ENCODE data around the gene CNTNAP2. TPM values are rescaled to one million over a fixed set of nuclear protein-coding genes. Genes with fewer than 3 reads are reported as not detected.

CNTNAP2 gene
- total and polyA plus RNA-seq, 2 of the 8 experiments (the other 6 are each of a cell fraction or from before 2014, with no cell fraction given): 27.9 to 71.0 TPM

DNA sequence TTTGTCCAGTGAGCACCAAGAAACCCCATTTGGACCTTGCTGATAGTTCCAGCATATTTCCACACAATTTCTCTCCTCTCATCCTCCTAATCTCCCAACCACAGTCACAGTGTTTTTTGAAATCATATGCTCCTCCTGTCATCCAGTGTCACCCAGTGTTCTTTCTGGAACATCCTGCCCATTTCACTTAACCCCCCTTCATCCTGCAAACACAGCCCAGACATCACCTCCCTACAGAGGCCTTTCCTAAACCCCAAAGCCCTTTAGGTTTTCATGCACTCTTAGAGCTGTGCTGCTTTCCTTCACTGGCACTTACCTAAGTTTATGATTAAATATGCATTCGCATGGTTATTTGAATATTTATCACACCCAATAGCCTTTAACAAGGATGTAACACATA lies 1316.0 kb downstream of the CNTNAP2 start:
- no peak for DNase-seq (ENCODE audit: low read depth in 1 of 2, low spot score in 2 of 2)
- Histone ChIP-seq H4K91ac (replicated peaks; ENCODE audit: insufficient read length, low read length) (no peak overlapping the region), H3K4me1 (replicated peaks in 1 of 4; ENCODE audit: control insufficient read depth in 3 of 4, insufficient read depth in 4 of 4, low read length in 3 of 4) (no peaks in the 10 kb centered on the region), H2BK120ac (replicated peaks; ENCODE audit: low read depth, low read length) (no peak overlapping the region), H3K4me3 (ENCODE audit: extremely low read depth in 1 of 4, insufficient read depth in 2 of 4, low read depth in 3 of 4, low read length in 4 of 4) (no peak overlapping the region), H3K27me3 (replicated peaks in 1 of 4; ENCODE audit: control insufficient read depth in 3 of 4, extremely low read depth in 1 of 4, insufficient read depth in 3 of 4, low read length in 3 of 4) (peaks cover 9 to 50% (median 33%) of the 10 kb centered on the region in 4 experiments), H4K5ac (ENCODE audit: insufficient read length, low read depth, low read length) (no peak overlapping the region), H2BK5ac (ENCODE audit: low read depth, low read length) (no peak overlapping the region), H3K14ac (ENCODE audit: insufficient read length) (no peak overlapping the region), H3K9me3 (ENCODE audit: insufficient read depth in 2 of 2, low read depth in 1 of 2, low read length in 1 of 2) (no peaks in the 10 kb centered on the region), H3K27ac (ENCODE audit: low read depth, low read length) (no peak overlapping the region), H4K20me1 (replicated peaks in 1 of 2; ENCODE audit: control insufficient read depth in 1 of 2, insufficient read depth in 2 of 2, low read length in 2 of 2) (no peaks in the 10 kb centered on the region), H2BK15ac (ENCODE audit: low read length) (no peak overlapping the region), H3K4ac (replicated peaks; ENCODE audit: insufficient read length, low read depth, low read length) (no peak overlapping the region), H2AFZ (ENCODE audit: low read length) (no peak overlapping the region), H3K23ac (ENCODE audit: insufficient read length) (no peak overlapping the region), H3K18ac (ENCODE audit: extremely low read depth, low read length) (no peak overlapping the region), H3K79me1 (ENCODE audit: low read depth, low read length) (no peaks in the 10 kb centered on the region), H2BK20ac (ENCODE audit: low read length) (no peak overlapping the region), H3K79me2 (ENCODE audit: control insufficient read depth in 1 of 2, insufficient read depth in 2 of 2, low read length in 2 of 2) (no peaks in the 10 kb centered on the region), H4K8ac (ENCODE audit: extremely low read depth, insufficient read depth, low read length) (no peak overlapping the region), H3K23me2 (ENCODE audit: low read depth, low read length) (no peaks in the 10 kb centered on the region), H2BK12ac (ENCODE audit: low read depth, low read length) (no peak overlapping the region), H3K4me2 (ENCODE audit: insufficient read depth in 1 of 2, low read depth in 2 of 2, low read length in 2 of 2) (no peak overlapping the region), H3K56ac (replicated peaks; ENCODE audit: insufficient read length, low read depth, low read length) (no peak overlapping the region), H3K9ac (replicated peaks in 1 of 4; ENCODE audit: extremely low read depth in 1 of 4, low read depth in 3 of 4, low read length in 3 of 4) (no peak overlapping the region), H3K36me3 (ENCODE audit: control insufficient read depth in 2 of 4, insufficient read depth in 4 of 4, low read length in 3 of 4) (no peaks in the 10 kb centered on the region), H2AK5ac (ENCODE audit: low read depth, low read length) (no peak overlapping the region)
- FAIRE-seq: no peak
- ChIA-PET CTCF (ENCODE audit: partially characterized antibody) (interaction anchor here (0.6 to 2.1 kb wide), 25 partner anchors 8 to 827 kb away, joined by 3 to 9 read pairs (median 4); no protein-coding TSS in a partner anchor), POLR2A (ENCODE audit: partially characterized antibody) (no interaction called here)
- 88% methylated on average over 1 of the region's 1 CpG; no CpG with 5 or more reads in 1 of the 2 experiments for WGBS, 2 experiments (ENCODE audit: extremely low coverage in 1 of 2, insufficient coverage in 1 of 2, insufficient read length in 1 of 2, insufficient replicate concordance in 2 of 2, low coverage in 1 of 2, low lambda C conversion rate in 2 of 2, missing lambda C conversion rate in 1 of 2)
- TF ChIP-seq, protein P1, sequence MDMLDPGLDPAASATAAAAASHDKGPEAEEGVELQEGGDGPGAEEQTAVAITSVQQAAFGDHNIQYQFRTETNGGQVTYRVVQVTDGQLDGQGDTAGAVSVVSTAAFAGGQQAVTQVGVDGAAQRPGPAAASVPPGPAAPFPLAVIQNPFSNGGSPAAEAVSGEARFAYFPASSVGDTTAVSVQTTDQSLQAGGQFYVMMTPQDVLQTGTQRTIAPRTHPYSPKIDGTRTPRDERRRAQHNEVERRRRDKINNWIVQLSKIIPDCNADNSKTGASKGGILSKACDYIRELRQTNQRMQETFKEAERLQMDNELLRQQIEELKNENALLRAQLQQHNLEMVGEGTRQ (IDR thresholded peaks at IDR 0.05; ENCODE audit: low read length): no peak
- TF ChIP-seq HDAC2 (IDR thresholded peaks at IDR 0.05; ENCODE audit: borderline replicate concordance in 1 of 2, low read depth in 2 of 2, low read length in 2 of 2): no peak
- TF ChIP-seq MAFK (IDR thresholded peaks at IDR 0.05; ENCODE audit: low read depth, low read length): no peak
- TF ChIP-seq NRF1 (IDR thresholded peaks at IDR 0.05; ENCODE audit: low read depth, low read length): no peak
- TF ChIP-seq EP300 (IDR thresholded peaks at IDR 0.05; ENCODE audit: borderline replicate concordance in 1 of 2, low read depth in 2 of 2, low read length in 2 of 2): no peak
- TF ChIP-seq POU5F1 (IDR thresholded peaks at IDR 0.05; ENCODE audit: low read depth, low read length): no peak
- no peak for TF ChIP-seq ASH2L (IDR thresholded peaks at IDR 0.05; ENCODE audit: low read length)
- TF ChIP-seq TAF1 (IDR thresholded peaks at IDR 0.05; ENCODE audit: low read depth, low read length): no peak
- TF ChIP-seq FOSL1 (IDR thresholded peaks at IDR 0.05; ENCODE audit: insufficient read depth, low read depth, low read length): no peak
- no peak for TF ChIP-seq YY1 (IDR thresholded peaks at IDR 0.05; ENCODE audit: low read depth, low read length)
- no peak for TF ChIP-seq SIN3A (conservative IDR thresholded peaks at IDR 0.05 in 1 of 2, IDR thresholded peaks at IDR 0.05 in 1 of 2; ENCODE audit: low read depth in 1 of 2, low read length in 2 of 2)
- TF ChIP-seq SP4 (IDR thresholded peaks at IDR 0.05; ENCODE audit: low read length): no peak
- no peak for TF ChIP-seq RNF2 (IDR thresholded peaks at IDR 0.05; ENCODE audit: borderline replicate concordance, low read depth, low read length, missing control alignments, poor library complexity, severe bottlenecking)
